Measurements from ENCODE around the gene ABLIM3. TPM values are rescaled to one million over a fixed set of nuclear protein-coding genes. Genes with fewer than 3 reads are reported as not detected.

Gene ABLIM3
- total and polyA plus RNA-seq, 2 experiments from 2014 or later: 0.19 to 2.2 TPM

- TF ChIP-seq EZH2phosphoT487 (IDR thresholded peaks at IDR 0.05; ENCODE audit: unreplicated experiment) (no peak), ZNF114 (CRISPR knock-in tag; IDR thresholded peaks at IDR 0.05) (no peak), NANOG (IDR thresholded peaks at IDR 0.05; ENCODE audit: borderline replicate concordance) (no peak)
These were observed 78.3 kb downstream of the ABLIM3 start (continued) for GRCh38 chr5:149219584-149219983.

GRCh38 chr5:149220750-149221149, 79.5 kb downstream of the ABLIM3 start:
- DNase-seq (ENCODE audit: low spot score): no peak
- no peaks in the 10 kb centered on the region for H3K79me2 ChIP-seq (replicated peaks; ENCODE audit: insufficient read depth)
- H3K4me2 ChIP-seq: no peak overlapping the region
- H3F3A ChIP-seq (replicated peaks; ENCODE audit: low read depth): no peaks in the 10 kb centered on the region
- Mint-ChIP-seq H3K27ac (no peak overlapping the region), H3K4me1 (no peaks in the 10 kb centered on the region), H3K27me3 (ENCODE audit: insufficient read depth, low read depth, poor library complexity) (peaks cover 4% of the 10 kb centered on the region), H3K36me3 (ENCODE audit: low read depth) (no peaks in the 10 kb centered on the region), H3K9me3 (no peaks in the 10 kb centered on the region), H3K4me3 (no peak overlapping the region)
- H3K9me2 ChIP-seq (ENCODE audit: insufficient read depth): no peaks in the 10 kb centered on the region
- no peak overlapping the region for H2AFZ ChIP-seq
- no peak overlapping the region for H3K27ac ChIP-seq (ENCODE audit: low read depth)
- TF ChIP-seq JUNB (IDR thresholded peaks at IDR 0.05; ENCODE audit: unreplicated experiment) (no peak), EZH2phosphoT487 (IDR thresholded peaks at IDR 0.05; ENCODE audit: unreplicated experiment) (no peak), ZNF331 (CRISPR knock-in tag; IDR thresholded peaks at IDR 0.05; ENCODE audit: low read depth) (no peak), ZNF114 (CRISPR knock-in tag; IDR thresholded peaks at IDR 0.05) (no peak), STAT1 (IDR thresholded peaks at IDR 0.05; ENCODE audit: unreplicated experiment) (no peak), CREB1 (CRISPR knock-in tag; IDR thresholded peaks at IDR 0.05; ENCODE audit: low read depth) (no peak), NANOG (IDR thresholded peaks at IDR 0.05; ENCODE audit: borderline replicate concordance) (no peak), CTCF (conservative IDR thresholded peaks at IDR 0.05; ENCODE audit: low read depth in 2 of 2) (no peak), POLR2AphosphoS5 (IDR thresholded peaks at IDR 0.05; ENCODE audit: low read depth) (no peak), EZH2 (IDR thresholded peaks at IDR 0.05; ENCODE audit: low read depth, unreplicated experiment) (no peak)
- TF ChIP-seq, protein P1, sequence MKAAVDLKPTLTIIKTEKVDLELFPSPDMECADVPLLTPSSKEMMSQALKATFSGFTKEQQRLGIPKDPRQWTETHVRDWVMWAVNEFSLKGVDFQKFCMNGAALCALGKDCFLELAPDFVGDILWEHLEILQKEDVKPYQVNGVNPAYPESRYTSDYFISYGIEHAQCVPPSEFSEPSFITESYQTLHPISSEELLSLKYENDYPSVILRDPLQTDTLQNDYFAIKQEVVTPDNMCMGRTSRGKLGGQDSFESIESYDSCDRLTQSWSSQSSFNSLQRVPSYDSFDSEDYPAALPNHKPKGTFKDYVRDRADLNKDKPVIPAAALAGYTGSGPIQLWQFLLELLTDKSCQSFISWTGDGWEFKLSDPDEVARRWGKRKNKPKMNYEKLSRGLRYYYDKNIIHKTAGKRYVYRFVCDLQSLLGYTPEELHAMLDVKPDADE (IDR thresholded peaks at IDR 0.05): no peak
- TF ChIP-seq, protein P2, sequence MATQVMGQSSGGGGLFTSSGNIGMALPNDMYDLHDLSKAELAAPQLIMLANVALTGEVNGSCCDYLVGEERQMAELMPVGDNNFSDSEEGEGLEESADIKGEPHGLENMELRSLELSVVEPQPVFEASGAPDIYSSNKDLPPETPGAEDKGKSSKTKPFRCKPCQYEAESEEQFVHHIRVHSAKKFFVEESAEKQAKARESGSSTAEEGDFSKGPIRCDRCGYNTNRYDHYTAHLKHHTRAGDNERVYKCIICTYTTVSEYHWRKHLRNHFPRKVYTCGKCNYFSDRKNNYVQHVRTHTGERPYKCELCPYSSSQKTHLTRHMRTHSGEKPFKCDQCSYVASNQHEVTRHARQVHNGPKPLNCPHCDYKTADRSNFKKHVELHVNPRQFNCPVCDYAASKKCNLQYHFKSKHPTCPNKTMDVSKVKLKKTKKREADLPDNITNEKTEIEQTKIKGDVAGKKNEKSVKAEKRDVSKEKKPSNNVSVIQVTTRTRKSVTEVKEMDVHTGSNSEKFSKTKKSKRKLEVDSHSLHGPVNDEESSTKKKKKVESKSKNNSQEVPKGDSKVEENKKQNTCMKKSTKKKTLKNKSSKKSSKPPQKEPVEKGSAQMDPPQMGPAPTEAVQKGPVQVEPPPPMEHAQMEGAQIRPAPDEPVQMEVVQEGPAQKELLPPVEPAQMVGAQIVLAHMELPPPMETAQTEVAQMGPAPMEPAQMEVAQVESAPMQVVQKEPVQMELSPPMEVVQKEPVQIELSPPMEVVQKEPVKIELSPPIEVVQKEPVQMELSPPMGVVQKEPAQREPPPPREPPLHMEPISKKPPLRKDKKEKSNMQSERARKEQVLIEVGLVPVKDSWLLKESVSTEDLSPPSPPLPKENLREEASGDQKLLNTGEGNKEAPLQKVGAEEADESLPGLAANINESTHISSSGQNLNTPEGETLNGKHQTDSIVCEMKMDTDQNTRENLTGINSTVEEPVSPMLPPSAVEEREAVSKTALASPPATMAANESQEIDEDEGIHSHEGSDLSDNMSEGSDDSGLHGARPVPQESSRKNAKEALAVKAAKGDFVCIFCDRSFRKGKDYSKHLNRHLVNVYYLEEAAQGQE (IDR thresholded peaks at IDR 0.05; ENCODE audit: unreplicated experiment): no peak
- TF ChIP-seq, protein P3, sequence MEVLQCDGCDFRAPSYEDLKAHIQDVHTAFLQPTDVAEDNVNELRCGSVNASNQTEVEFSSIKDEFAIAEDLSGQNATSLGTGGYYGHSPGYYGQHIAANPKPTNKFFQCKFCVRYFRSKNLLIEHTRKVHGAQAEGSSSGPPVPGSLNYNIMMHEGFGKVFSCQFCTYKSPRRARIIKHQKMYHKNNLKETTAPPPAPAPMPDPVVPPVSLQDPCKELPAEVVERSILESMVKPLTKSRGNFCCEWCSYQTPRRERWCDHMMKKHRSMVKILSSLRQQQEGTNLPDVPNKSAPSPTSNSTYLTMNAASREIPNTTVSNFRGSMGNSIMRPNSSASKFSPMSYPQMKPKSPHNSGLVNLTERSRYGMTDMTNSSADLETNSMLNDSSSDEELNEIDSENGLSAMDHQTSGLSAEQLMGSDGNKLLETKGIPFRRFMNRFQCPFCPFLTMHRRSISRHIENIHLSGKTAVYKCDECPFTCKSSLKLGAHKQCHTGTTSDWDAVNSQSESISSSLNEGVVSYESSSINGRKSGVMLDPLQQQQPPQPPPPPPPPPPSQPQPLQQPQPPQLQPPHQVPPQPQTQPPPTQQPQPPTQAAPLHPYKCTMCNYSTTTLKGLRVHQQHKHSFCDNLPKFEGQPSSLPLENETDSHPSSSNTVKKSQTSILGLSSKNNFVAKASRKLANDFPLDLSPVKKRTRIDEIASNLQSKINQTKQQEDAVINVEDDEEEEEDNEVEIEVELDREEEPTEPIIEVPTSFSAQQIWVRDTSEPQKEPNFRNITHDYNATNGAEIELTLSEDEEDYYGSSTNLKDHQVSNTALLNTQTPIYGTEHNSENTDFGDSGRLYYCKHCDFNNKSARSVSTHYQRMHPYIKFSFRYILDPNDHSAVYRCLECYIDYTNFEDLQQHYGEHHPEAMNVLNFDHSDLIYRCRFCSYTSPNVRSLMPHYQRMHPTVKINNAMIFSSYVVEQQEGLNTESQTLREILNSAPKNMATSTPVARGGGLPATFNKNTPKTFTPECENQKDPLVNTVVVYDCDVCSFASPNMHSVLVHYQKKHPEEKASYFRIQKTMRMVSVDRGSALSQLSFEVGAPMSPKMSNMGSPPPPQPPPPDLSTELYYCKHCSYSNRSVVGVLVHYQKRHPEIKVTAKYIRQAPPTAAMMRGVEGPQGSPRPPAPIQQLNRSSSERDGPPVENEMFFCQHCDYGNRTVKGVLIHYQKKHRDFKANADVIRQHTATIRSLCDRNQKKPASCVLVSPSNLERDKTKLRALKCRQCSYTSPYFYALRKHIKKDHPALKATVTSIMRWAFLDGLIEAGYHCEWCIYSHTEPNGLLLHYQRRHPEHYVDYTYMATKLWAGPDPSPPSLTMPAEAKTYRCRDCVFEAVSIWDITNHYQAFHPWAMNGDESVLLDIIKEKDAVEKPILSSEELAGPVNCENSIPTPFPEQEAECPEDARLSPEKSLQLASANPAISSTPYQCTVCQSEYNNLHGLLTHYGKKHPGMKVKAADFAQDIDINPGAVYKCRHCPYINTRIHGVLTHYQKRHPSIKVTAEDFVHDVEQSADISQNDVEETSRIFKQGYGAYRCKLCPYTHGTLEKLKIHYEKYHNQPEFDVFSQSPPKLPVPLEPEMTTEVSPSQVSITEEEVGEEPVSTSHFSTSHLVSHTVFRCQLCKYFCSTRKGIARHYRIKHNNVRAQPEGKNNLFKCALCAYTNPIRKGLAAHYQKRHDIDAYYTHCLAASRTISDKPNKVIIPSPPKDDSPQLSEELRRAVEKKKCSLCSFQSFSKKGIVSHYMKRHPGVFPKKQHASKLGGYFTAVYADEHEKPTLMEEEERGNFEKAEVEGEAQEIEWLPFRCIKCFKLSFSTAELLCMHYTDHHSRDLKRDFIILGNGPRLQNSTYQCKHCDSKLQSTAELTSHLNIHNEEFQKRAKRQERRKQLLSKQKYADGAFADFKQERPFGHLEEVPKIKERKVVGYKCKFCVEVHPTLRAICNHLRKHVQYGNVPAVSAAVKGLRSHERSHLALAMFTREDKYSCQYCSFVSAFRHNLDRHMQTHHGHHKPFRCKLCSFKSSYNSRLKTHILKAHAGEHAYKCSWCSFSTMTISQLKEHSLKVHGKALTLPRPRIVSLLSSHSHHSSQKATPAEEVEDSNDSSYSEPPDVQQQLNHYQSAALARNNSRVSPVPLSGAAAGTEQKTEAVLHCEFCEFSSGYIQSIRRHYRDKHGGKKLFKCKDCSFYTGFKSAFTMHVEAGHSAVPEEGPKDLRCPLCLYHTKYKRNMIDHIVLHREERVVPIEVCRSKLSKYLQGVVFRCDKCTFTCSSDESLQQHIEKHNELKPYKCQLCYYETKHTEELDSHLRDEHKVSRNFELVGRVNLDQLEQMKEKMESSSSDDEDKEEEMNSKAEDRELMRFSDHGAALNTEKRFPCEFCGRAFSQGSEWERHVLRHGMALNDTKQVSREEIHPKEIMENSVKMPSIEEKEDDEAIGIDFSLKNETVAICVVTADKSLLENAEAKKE (CRISPR knock-in tag; IDR thresholded peaks at IDR 0.05): no peak
- no peaks in the 10 kb centered on the region for H4K20me1 ChIP-seq (replicated peaks; ENCODE audit: insufficient read depth)
- no peaks in the 10 kb centered on the region for H3K36me3 ChIP-seq (ENCODE audit: insufficient read depth)
- no peak for ATAC-seq
- no peaks in the 10 kb centered on the region for H3K27me3 ChIP-seq (ENCODE audit: insufficient read depth)
- no peak overlapping the region for H3K4me3 ChIP-seq
- H3K4me1 ChIP-seq (ENCODE audit: insufficient read depth): no peaks in the 10 kb centered on the region

Data from GM23338 (cell line).